DMS79 treated with DMSO at 0.1 percent for 48 hours (cell line): ENCODE results near the gene CFAP54.
"Not testable (repeated sequence)": the region's sequence is repeated elsewhere in the genome, so short reads cannot be mapped to it uniquely, and the experiment has no call there.

Experiments
- DNase-seq: peaks from one replicate; lab custom pipeline; 2025; lab: John Stamatoyannopoulos, UW

Gene CFAP54

GRCh38 chr12:96489392-96490056 is at the start of gene CFAP54:
Gene CFAP54, plus strand, starts transcription at chr12:96489577. Its CDS starts 33 bp downstream, at chr12:96489610.
- peak; percentile 87 for DNase-seq

GRCh38 chr12:96441816-96442215 is 47.6 kb upstream of the CFAP54 start:
- DNase-seq: no peak

- DNase-seq: no peak
Observed at GRCh38 chr12:96442906-96443305, 46.5 kb upstream of the CFAP54 start.

GRCh38 chr12:96444399-96444798 is 45.0 kb upstream of the CFAP54 start:
- DNase-seq: no peak

GRCh38 chr12:96445691-96446583 is 43.4 kb upstream of the CFAP54 start:
- no peak for DNase-seq

GRCh38 chr12:96447256-96447655 is 42.1 kb upstream of the CFAP54 start:
- DNase-seq: no peak

GRCh38 chr12:96448300-96448699 is 41.1 kb upstream of the CFAP54 start:
- DNase-seq: no peak

GRCh38 chr12:96452261-96452922 is 37.0 kb upstream of the CFAP54 start:
- DNase-seq: no peak

- no peak for DNase-seq
Observed at GRCh38 chr12:96454396-96454795, 35.0 kb upstream of the CFAP54 start.

- no peak for DNase-seq
Observed at GRCh38 chr12:96456265-96456974, 33.0 kb upstream of the CFAP54 start.

GRCh38 chr12:96457191-96457930 is 32.0 kb upstream of the CFAP54 start:
- DNase-seq: peak; percentile 4

GRCh38 chr12:96459281-96459680 is 30.1 kb upstream of the CFAP54 start:
- not testable (repeated sequence) for DNase-seq

GRCh38 chr12:96462571-96463280 is 26.7 kb upstream of the CFAP54 start:
- no peak for DNase-seq

- no peak for DNase-seq
Observed at GRCh38 chr12:96465896-96466295, 23.5 kb upstream of the CFAP54 start.

- DNase-seq: peak; percentile 60
Observed at GRCh38 chr12:96466939-96467751, 22.2 kb upstream of the CFAP54 start.

- DNase-seq: no peak
Observed at GRCh38 chr12:96471368-96472050, 17.9 kb upstream of the CFAP54 start.

GRCh38 chr12:96472384-96472783 is 17.0 kb upstream of the CFAP54 start:
- no peak for DNase-seq

- no peak for DNase-seq
Observed at GRCh38 chr12:96473394-96474093, 15.8 kb upstream of the CFAP54 start.

- no peak for DNase-seq
Observed at GRCh38 chr12:96474206-96474605, 15.2 kb upstream of the CFAP54 start.
